CD4-positive, alpha-beta T cell treated with Interferon gamma for 1 hour (primary cell): Measurements from ENCODE around the gene GALNT18.

ENCODE experiments used
- DNase-seq: peaks from one replicate; pipeline ENCODE4 v3.0.0-alpha.2; 2020

GALNT18 gene

GRCh38 chr11:11292839-11293238 is 329.0 kb downstream of the GALNT18 start:
- DNase-seq = no peak

- DNase-seq = no peak
Measured at GRCh38 chr11:11291041-11292015, 330.5 kb downstream of the GALNT18 start.

GRCh38 chr11:11290354-11290753 is 331.5 kb downstream of the GALNT18 start:
- DNase-seq = no peak

- no peak for DNase-seq
Measured at GRCh38 chr11:11289669-11290068, 332.1 kb downstream of the GALNT18 start.

GRCh38 chr11:11288972-11289616 is 332.7 kb downstream of the GALNT18 start:
- no peak for DNase-seq

GRCh38 chr11:11284481-11284880 is 337.3 kb downstream of the GALNT18 start:
- no peak for DNase-seq

- no peak for DNase-seq
Measured at GRCh38 chr11:11281626-11282025, 340.2 kb downstream of the GALNT18 start.

- no peak for DNase-seq
Measured at GRCh38 chr11:11280826-11281225, 341.0 kb downstream of the GALNT18 start.

- no peak for DNase-seq
Measured at GRCh38 chr11:11279956-11280689, 341.7 kb downstream of the GALNT18 start.

GRCh38 chr11:11272254-11272653 is 349.6 kb downstream of the GALNT18 start:
- DNase-seq = no peak

GRCh38 chr11:11270236-11270775 is 351.5 kb downstream of the GALNT18 start:
- no peak for DNase-seq

- DNase-seq = no peak
Measured at GRCh38 chr11:11268706-11269105, 353.1 kb downstream of the GALNT18 start.

- DNase-seq = no peak
Measured at GRCh38 chr11:11268119-11268518, 353.7 kb downstream of the GALNT18 start.

- no peak for DNase-seq
Measured at GRCh38 chr11:11267312-11267711, 354.5 kb downstream of the GALNT18 start.

GRCh38 chr11:11265994-11266606 is 355.7 kb downstream of the GALNT18 start:
- peak; percentile 11 for DNase-seq

- DNase-seq = no peak
Measured at GRCh38 chr11:11265320-11265719, 356.5 kb downstream of the GALNT18 start.

GRCh38 chr11:11263238-11264005 is 358.4 kb downstream of the GALNT18 start:
- no peak for DNase-seq

- DNase-seq = no peak
Measured at GRCh38 chr11:11262171-11262920, 359.5 kb downstream of the GALNT18 start.

- DNase-seq = no peak
Measured at GRCh38 chr11:11261629-11262028, 360.2 kb downstream of the GALNT18 start.

- no peak for DNase-seq
Measured at GRCh38 chr11:11260903-11261302, 360.9 kb downstream of the GALNT18 start.

GRCh38 chr11:11253995-11254394 is 367.8 kb downstream of the GALNT18 start:
- DNase-seq = no peak
